ENCODE results near the gene AKAP9.
"Not testable (repeated sequence)": the region's sequence is repeated elsewhere in the genome, so short reads cannot be mapped to it uniquely, and the experiment has no call there.

AKAP9 gene

DNA sequence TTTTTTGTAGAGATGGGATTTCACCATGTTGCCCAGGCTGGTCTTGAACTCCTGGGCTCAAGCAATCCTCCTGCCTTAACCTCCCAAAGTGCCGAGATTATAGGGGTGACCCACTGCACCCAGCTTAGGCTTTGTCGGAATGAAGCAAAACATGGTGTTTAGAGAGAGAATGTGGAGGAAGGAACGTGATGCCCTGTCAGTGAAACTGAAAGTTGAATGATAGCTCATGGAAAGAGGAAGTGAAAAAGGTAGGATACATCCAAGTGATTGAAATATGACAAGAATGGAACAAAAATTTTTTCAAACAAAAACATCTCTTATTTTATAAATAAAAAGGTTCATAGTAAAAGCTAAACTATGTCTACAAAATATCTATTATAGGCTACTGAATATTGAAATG lies 5.9 kb downstream of the AKAP9 start:
- DNase-seq (ENCODE audit: low read depth), result no peak

DNA sequence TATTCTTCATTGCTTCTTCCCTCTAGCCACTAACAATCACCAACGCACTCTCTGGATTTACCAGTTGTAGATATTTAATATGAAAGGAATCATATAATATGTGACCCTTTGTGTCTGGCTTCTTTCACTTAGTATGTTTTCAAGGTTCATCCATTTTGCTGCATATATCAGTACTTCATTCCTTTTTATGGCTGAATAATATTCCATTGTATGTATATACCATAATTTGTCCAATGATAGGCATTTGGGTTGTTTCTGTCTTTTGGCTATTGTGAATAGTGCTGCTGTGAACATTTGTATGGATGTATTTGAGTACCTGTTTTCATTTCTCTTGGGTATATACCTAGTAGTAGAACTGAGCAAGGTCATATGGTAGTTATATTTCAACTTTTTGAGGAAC lies 7.3 kb downstream of the AKAP9 start:
- no peak for DNase-seq (ENCODE audit: low read depth)

DNA sequence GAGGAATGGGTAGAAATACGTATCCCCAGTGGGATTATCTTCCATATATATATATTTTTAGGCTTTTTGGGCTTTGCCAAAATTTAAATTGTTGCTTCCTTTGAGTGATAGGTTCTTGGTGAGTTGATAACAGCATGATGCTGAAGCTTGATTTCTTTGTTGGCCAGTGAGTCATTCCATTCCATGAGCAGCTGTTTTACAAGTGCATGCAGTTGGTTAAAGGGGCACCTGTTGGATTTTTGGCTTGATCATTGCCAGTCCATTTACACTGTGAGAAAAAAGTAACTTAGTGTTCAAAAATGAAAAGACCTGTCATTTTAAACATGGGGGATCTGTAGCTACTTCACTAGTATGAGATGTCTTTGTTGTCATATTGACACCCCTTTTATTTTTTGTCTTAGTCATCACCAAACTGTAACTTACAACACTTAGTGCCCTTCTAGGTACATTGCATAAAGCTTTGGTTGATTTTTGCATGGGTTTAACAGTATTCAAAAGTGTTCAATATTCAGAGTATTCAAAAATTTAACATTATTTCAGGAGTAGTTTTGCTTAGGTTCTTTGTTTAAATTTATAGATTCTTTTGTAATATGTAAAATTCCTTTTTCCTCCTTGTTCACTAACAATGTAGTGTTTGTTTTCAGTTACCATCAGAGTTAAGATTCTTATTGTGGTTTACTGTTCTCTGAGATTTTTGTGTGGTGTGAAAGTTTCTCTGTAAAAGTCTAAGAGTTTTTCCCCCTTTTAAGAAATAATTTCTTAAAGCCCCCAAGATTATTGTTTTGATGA lies 8.8 kb downstream of the AKAP9 start:
- DNase-seq (ENCODE audit: low read depth), result peak; percentile 43

DNA sequence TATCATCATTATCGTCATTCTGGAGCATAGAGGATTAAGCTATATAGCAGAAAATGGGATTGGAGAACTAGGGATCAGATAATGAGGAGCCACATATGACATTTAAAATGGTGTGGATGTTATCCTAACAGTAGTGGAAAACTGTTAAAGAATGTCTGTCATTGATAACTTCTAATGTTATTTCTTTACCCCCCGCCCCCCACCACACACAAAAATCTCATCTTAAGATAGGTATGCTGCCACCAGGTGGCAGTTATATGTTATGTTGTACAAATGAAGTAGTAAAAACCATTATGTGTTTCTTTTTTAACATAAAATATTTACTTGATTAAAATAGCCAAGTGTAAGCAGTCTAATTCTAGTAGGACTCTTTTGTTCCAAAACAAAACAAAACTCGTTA lies 13.0 kb downstream of the AKAP9 start:
- DNase-seq (ENCODE audit: low read depth), result peak; percentile 47

DNA sequence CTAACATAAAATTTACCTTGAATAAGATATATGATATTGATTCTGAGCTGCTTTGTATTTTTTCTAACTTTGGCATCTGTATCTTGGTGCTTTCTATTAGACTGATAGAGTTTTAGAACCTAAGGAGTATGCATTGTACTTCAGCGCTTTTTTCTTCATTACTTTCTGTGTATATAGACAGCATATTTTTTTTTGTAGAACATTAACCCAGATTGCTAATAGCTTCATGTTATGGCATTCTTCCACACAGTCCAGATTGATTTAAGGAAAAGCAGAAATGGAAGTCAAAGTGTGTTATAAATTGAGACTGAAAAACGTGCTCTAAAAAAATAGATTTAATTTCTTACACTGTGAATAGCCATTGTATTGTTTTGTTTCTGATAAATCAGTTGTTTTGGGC lies 15.8 kb downstream of the AKAP9 start:
- not testable (repeated sequence) for DNase-seq (ENCODE audit: low read depth)

DNA sequence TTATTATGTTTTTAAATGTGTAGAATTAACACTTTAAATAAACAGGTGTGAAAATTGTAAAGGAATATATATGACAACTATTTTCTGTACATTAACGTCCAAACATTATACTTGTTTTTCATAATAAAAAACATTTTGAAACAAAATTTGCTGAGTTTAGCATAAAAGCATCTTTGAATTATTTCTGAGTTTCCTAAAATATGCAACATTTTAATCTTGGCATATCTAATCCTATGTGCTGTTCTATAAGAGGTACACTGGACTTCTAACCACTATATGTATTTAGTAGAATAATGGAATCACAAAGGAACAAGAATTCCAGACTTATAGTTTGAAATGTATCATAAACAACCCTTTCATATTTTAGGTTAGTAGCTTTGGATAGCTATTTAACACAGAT lies 16.6 kb downstream of the AKAP9 start:
- DNase-seq (ENCODE audit: low read depth), result no peak

DNA sequence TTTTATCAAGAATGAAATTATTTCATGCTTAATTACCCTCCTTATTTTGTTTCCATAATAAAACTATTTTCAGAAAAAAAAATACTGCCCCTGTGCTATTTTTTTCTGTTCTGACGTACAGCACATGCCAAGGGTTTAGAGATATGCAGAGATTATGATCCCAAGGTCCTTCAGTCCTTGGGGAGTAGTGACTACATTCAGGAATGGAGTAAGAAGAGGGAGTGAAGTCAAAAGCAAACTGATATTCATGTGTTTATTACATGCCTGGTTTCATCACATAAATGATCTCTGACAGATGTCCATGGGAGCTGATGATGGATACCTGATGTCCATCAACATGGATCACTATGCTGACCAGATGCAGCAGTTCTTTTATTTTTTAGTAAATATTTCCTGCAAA lies 17.2 kb downstream of the AKAP9 start:
- DNase-seq (ENCODE audit: low read depth), result no peak

DNA sequence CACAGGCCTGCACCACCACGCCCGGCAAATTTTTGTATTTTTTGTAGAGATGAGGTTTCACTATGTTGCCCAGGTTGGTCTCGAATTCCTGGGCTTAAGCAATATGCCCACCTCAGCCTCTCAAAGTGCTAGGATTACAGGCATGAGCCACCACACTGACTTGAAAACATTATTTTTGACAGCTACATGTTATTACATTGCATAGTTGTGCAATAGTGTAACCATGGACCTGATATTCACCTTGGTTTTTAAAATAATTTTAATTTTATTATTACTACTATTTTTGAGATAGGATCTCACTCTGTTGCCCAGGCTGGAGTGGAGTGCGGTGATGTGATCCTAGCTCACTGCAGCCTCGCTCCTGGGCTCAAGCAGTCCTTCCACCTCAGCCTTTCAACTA lies 18.4 kb downstream of the AKAP9 start:
- DNase-seq (ENCODE audit: low read depth), result no peak

DNA sequence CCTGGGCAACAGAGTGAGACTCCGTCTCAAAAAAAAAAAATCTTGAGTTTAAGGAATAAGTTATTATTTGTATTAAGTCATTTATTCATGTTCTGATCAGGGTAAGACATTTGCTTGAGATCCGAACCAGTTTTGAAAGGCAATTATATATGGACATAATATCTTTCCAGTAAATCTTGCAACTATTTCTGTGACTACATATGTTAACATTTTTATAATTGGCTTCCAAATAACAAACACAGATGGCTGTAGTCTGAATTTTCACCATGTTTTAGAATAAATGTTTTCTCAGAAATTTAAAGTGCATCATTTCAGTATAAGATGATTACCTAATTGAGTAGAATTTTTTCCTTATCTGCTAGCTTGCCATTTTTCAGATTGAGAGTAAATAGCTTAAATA lies 21.2 kb downstream of the AKAP9 start:
- no peak for DNase-seq (ENCODE audit: low read depth)

DNA sequence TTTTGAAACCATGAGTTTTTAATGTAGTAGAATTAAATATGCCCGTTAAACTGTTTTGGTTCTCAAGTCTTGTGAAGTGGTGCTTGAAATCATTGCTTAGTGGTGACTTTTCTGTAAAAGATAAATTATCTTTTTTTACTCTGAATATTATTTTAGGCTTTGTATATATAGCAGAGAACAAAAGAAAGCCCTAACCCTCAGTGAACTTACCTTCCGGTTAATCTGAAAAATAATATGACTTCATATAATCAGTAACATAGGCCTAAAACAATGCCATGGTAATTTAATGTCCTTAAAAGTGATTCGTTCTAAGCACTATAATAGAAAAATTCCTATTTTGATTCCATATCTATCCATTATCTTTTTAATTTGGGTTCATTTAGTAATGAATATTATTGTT lies 21.8 kb downstream of the AKAP9 start:
- DNase-seq (ENCODE audit: low read depth), result no peak

DNA sequence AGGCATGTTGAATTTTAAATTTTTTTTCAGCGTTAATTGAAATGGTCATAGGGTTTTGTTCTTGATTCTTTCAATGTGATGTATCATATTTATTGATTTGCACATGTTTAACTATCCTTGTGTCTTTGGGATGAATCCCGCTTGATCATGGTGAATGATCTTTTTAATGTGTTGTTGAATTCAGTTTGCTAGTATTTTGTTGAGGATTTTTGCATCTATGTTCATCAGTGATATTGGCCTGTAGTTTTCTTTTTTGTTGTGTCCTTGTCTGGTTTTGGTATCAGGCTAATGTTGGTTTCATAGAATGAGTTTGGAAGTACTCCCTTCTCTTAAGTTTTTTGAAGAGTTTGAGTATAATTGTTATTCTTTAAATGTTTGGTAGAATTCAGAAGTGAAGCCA lies 26.9 kb downstream of the AKAP9 start:
- not testable (repeated sequence) for DNase-seq (ENCODE audit: low read depth)

DNA sequence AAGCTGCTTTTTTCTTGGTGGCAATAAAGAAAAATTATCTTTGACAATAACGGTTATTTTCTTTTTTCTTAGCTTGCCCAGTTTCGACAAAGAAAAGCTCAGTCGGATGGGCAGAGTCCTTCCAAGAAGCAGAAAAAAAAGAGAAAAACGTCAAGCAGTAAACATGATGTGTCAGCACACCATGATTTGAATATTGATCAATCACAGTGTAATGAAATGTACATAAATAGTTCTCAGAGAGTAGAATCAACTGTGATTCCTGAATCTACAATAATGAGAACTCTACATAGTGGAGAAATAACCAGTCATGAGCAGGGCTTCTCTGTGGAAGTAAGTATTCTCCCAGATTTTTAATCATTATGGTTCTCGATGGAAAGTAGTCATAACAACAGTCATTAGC lies 33.0 kb downstream of the AKAP9 start:
- DNase-seq (ENCODE audit: low read depth), result no peak

DNA sequence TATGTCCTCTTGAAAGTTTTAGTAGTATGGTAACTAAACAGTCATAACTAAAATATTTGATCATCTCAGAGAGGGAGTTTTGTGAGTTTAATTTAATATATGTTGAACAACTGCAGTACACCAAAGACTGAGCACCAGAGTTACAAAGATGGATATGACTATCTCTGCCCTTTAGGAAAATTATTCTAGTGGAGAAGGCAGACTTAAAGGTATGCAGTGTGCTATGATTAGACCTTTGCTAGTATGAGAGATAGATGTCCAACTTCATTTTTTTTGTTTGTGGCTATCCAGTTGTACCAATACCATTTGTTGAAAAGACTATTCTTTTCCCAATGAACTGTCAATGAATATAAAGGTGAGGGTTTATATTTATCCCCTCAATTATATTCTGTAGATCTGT lies 33.4 kb downstream of the AKAP9 start:
- no peak for DNase-seq (ENCODE audit: low read depth)

DNA sequence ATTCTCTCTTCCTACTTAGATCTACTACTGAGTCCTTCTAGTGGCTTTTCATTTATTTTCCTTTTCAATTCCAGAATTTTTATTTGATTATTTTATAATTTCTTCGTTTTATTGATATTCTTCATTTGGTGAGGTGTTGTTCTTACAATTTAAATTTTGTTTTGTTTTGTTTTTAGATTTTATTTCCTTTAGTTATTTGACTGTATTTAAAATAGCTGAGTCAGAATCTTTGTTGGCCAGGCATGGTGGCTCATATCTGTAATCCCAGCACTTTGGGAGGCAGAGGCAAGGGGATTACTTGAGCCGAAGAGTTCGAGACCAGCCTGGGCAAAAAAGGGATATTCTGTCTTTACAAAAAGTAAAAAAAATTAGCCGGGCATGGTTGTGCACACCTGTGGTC lies 36.1 kb downstream of the AKAP9 start:
- DNase-seq (ENCODE audit: low read depth), result no peak

DNA sequence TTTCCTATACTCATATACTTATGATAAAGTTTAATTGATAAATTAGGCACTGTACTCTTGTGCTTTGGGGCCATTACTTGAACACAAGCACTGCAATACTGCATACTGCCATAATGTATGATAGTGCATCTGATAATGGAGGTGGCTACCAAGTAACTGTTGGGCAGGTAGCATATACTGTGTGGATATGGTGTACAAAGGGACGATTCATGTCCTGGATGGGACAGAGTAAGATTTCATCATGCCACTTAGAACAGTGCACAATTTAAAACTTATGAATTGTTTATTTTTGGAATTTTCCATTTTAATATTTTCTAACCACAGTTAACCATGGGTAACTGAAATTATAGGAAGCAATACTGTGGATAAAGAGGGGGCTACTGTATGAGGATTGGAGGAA lies 38.9 kb downstream of the AKAP9 start:
- no peak for DNase-seq (ENCODE audit: low read depth)

DNA sequence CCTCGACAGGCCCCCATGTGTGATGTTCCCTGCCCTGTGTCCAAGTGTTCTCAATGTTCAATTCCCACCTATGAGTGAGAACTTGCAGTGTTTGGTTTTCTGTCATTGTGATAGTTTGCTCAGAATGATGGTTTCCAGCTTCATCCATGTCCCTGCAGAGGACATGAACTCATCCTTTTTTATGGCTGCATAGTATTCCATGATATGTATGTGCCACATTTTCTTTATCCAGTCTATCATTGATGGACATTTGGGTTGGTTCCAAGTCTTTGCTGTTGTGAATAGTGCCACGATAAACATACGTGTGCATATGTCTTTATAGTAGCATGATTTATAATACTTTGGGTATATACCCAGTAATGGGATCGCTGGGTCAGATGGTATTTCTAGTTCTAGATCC lies 41.7 kb downstream of the AKAP9 start:
- not testable (repeated sequence) for DNase-seq (ENCODE audit: low read depth)

DNA sequence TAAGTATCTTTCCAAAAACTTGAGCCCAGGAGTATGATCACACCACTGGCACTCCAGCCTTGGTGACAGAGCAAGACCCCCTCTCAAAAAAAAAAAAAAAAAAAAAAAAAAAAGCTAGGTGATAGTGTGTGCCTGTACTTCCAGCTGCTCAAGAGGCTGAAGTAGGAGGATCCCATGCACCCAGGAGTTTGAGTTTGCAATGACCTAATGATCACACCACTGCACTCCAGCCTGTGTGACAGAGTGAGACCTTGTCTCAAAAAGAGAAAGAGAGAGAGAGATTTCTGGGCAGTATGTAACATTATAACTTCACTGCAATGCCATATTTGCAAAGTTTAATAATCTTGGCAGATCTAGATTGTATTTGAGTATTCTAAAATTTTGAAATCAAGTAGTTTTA lies 47.6 kb downstream of the AKAP9 start:
- no peak for DNase-seq (ENCODE audit: low read depth)

DNA sequence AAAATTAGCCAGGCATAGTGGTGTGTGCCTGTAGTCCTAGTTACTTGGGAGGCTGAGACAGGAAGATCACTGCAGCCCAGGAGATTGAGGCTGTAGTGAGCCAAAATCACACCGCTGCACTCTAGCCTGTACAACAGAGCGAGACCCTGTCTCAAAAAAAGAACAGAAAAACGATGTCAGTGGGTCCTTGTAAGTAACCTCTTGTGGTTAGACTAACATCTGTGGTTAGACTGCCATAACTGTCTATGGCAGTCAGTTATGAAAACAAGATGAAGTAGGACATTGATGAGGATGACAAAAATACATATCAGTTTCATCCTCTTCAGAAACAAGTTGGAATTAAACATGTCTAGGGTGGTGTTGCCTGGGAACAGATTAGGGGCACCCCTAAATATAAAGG lies 53.3 kb downstream of the AKAP9 start:
- no peak for DNase-seq (ENCODE audit: low read depth)

DNA sequence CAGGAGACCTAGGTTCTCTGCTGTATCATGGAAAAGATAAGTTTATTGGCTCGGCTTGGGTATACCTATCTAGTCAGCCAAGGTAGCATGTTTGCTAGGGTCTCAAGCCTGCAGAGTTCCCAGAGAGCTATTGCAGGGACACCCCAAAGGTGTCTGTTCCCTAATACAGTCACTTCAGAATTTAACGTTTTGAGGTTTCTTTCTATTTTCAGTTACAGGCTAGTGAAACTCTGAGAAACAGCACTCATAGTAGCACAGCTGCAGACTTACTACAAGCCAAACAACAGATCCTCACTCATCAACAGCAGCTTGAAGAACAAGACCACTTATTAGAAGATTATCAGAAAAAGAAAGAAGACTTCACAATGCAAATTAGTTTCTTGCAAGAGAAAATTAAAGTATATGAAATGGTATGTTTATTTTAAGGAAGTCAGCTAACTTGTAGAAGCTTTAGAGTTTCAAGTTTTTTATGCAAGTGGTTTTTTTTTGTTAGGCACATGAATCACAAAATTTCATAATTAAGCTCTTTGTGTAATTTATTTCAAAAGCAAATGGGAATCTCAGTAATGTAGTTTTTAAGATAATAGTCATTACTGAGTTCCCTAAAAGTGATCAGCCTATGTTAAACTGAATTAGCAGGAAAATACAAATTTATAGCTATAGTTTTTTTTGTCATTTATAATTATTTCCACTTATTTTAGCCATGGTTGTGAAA lies 54.9 kb downstream of the AKAP9 start:
- no peak for DNase-seq (ENCODE audit: low read depth)

DNA sequence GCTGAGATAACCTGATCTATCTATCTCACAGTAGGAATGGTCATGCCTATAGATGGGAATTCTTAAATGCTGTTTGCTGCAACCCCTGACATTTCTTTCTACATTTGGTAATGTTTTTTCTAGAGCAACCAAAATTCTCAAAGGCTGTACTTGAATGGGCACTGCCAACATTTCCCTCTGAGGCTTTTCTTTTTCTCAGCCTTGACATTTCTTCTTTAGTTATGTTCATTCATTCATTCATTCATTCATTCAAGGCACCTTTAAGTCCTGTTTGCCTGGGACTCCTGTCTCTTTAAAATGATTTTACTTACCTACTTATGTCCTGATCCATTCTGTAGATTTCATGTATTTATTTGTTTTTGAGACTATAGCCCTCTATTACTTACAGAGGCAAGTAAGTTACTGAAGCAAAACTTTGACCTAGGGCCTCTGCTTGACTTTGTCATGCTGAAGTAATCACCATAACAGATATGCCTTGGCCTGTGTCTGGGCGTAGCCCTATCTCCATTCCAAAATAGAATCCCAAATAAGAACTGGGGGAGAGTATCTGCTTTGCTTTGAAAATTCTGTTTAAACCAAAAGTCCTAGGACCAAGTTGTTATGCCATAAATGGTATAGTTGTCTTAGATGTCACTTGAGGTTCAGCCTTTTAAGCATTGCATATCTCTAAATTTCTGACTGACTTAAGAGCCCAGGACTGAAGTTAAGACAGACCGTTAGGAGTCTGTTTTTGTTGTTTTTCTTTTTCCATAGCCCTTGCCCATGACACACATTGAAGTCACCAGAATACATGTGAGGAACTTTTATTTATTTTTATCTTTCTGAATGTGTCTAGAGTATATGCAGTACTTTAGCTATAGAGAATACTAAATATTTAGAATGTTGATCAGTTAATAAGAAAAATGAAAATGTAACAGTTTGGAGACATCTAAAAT lies 59.2 kb downstream of the AKAP9 start:
- no peak for DNase-seq (ENCODE audit: low read depth)

DNA sequence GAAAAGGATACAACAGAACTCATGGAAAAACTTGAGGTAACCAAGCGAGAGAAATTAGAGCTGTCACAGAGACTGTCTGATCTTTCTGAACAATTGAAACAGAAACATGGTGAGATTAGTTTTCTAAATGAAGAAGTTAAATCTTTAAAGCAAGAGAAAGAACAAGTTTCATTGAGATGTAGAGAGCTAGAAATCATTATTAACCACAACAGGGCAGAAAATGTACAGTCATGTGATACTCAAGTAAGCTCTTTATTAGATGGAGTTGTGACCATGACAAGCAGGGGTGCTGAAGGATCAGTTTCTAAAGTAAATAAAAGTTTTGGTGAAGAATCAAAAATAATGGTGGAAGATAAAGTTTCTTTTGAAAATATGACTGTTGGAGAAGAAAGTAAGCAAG lies 62.1 kb downstream of the AKAP9 start:
- DNase-seq (ENCODE audit: low read depth), result no peak

DNA sequence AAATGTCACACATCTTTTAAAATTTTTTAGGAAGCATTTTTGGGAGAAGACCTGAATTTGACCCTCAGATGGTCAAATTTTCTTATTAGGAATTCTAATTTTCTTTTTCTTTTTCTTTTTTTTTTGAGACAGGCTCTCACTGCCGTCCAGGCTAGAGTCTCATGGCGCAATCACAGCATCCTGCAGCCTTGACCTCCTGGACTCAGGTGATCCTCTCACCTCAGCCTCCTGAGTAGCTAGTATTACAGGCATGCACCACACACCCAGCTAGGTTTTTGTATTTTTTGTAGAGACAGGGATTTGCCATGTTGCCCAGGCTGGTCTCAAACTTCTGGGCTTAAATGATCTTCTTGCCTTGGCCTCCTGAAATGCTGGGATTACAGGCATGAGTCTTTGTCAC lies 65.4 kb downstream of the AKAP9 start:
- no peak for DNase-seq (ENCODE audit: low read depth)

DNA sequence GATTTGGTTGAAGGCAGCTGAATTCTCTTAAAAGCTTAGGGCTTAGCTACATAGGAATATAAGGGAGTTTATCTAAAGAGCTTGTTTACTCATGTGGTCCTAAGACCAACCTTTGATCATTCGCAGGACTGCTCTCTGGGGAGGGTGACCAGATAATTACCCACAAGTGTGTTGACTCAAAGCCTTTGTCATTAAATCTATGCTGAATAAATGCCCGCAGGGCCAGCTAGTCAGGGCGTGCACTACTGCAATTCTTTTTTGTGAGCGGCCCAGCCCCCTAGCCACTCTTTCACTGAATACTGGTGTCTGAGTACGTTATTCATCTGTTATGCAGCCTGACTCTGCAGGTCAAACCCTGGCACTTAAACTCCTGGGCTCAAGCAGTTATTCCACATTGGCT lies 69.6 kb downstream of the AKAP9 start:
- DNase-seq (ENCODE audit: low read depth), result no peak
